ENCODE data around the gene SPECC1.

GRCh38 chr17:20012017-20012536 is 2.9 kb downstream of the SPECC1 start:
- TF ChIP-seq JUND (IDR thresholded peaks at IDR 0.05) (no peak), CTCF (IDR thresholded peaks at IDR 0.05 in 2 of 3, conservative IDR thresholded peaks at IDR 0.05 in 1 of 3; ENCODE audit: borderline replicate concordance in 1 of 3, insufficient read depth in 1 of 3, low read depth in 2 of 3, low read length in 2 of 3) (no peak), POLR2A (IDR thresholded peaks at IDR 0.05; ENCODE audit: borderline replicate concordance, extremely low read depth, insufficient read depth, insufficient read length) (no peak)

Measured in HCT116 (cell line).